GM19193 (cell line): ENCODE measurements around the gene MITF.

ENCODE experiments used
- POLR2A ChIP-seq: IDR thresholded peaks from 4 replicates; pipeline ENCODE4 v1.6.1; 2011; ENCODE audit not compliant: insufficient read depth, insufficient read length; ENCODE audit errors: extremely low read depth

Gene MITF

DNA sequence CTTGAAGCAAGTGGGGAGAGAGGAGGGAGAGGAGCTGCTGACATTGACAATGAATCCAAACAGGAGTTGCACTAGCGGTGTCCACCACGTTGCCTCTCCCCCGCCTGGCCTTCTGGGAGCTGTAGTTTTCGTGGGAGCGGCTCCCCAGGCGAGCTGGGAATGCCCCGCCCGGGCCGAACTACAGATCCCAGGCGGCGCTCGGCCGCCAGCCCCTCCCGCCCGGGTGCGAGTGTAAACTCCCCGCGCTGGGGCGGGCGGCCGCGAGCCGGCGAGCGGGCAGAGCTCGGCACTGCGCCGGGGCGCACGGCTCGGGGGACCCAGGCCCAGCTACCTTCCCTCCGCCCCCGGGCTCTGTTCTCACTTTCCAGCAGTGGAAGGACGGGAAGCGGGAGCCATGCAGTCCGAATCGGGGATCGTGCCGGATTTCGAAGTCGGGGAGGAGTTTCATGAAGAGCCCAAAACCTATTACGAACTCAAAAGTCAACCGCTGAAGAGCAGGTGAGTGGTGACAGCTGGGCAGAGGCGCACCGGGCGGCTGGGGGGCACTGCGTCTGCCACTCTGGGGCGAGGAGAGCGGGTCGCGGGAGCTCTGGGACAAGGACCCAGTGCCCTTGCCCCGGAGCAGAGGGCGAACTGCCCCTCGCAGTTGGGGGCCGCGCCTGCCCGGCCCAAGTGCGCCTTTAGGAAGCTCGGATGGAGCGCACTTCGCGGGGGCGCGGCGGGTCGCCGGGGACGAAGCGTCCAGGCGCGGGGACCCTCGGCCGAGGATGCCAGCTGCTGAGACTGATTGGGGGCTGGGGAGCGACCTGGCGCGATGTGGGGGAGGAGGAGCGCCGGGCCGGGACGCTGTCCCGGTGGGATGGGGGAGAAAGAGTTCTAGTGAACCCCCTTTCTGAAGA lies at the start of gene MITF:
Gene MITF, plus strand, starts transcription at position 261 of the 899 bp plus-strand sequence. Its CDS starts 134 bp downstream, at position 395.
- TF ChIP-seq POLR2A = no peak

GRCh38 chr3:69691860-69692259 lies 47.4 kb upstream of the MITF start:
- TF ChIP-seq POLR2A = no peak

DNA sequence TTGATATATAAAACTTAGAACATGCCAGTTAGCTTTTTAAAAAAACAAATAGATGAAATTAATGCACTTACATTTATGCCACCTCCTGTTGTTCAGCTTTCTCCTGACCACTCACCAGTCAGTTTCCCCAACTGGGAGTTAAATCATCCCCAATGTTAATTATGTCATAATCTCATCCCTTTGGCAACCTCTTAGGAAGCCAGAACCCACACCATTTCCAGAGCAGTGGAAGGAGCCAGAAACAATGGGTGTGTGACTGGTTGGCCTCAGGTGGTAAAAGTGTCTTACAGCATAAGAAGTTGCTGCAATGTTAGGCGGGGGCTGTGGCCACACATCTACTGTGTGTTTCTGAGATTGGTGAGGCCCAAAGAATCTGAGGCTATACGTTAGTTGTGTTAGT lies 46.5 kb upstream of the MITF start:
- no peak for TF ChIP-seq POLR2A

DNA sequence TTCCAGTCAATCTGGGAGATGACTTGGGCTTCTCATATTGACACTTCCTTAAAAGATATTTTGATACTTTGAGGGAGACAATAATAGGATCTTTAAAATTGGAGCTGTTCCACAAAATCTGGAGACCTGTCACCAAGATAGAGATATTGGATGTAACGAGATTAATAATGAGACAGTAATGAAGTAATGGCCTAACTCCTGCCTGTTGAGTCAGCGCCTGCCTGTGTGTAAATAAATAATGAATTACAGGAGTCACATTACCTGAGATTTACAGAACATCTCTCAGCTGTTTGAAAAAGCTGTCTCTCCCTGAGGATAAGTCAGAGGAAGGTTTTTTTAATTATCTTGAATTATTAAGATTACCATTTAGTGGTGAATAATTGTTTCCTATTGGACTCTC lies 43.8 kb upstream of the MITF start:
- no peak for TF ChIP-seq POLR2A

- no peak for TF ChIP-seq POLR2A
Observed at GRCh38 chr3:69695933-69696332, 43.3 kb upstream of the MITF start.

- TF ChIP-seq POLR2A = no peak
Observed at GRCh38 chr3:69696367-69696766, 42.9 kb upstream of the MITF start.

- TF ChIP-seq POLR2A = no peak
Observed at GRCh38 chr3:69697381-69697780, 41.9 kb upstream of the MITF start.

- TF ChIP-seq POLR2A = no peak
Observed at GRCh38 chr3:69698728-69699127, 40.5 kb upstream of the MITF start.

DNA sequence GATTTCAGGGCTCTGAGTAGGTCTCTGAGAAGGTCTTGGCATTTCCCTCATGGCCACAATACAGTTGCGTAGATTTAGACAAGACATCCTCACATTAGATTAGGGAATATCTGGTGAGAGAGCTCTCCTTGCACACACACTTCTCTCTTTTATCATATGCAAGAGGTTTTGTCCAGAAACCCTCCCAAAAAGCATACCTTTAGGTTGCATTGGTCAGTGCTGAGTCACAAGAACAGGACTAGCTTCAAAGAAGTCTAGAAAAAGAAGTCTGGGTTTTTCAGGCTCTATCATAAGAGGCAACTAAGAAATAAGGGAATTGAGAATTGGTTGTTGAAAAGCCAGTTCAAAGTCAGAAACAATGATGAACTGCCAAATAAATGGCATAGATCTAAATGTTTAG lies 40.1 kb upstream of the MITF start:
- no peak for TF ChIP-seq POLR2A

GRCh38 chr3:69700949-69701348 lies 38.3 kb upstream of the MITF start:
- TF ChIP-seq POLR2A = no peak

DNA sequence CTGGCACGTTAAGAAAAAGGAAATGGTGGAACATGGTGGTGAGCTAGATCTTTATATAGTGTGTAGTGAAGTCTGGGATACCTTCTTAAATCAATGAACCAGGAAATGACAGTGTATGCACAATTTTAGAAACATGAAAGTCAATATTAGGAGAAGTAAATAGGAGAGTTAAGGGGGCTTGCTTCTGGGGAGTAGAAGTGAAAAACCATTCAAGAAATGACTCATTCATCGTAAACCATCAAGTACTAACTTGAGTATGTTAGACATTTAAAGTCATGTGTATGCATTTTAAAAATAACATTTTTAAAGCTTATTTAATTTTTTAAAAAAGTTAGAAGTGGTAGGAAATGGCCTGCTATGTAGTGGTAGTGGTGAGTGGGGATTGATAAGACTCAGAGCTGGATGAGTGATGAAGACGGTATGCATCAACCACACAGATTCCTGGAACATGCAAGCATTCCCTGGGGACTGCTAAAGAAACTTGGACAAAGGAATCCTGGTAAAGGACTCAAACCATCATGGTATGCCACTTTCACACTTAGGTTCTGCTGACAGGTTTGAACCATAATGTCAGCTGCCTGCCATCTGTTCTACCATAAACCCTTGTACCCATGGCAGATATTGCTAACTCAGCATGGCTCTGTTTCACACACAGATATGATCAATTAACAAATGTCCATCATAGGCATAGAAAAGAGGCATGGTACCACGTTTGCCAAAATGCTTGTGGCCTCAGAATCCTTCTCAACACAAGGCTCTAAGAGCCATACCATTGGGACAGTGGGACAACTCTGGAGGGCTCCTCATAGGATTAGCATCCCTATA lies 28.9 kb upstream of the MITF start:
- TF ChIP-seq POLR2A = no peak

DNA sequence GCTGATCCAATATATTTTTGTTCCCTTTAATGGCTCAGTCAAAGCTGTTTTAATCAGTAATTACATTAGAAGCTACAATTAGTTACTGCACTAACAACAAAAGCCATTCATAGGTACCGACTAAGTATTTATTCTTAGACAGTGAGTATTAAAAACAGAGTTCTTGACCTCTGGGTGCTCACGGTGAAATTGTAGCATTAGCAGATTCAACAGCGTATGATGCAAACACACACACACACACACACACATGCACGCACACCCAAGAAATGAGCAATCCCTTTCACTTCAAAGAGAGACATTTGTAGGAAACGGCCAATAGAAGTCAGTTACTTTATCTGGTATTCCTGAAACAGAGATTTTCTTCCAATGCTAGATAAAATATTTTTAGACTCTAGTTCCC lies 27.0 kb upstream of the MITF start:
- no peak for TF ChIP-seq POLR2A

DNA sequence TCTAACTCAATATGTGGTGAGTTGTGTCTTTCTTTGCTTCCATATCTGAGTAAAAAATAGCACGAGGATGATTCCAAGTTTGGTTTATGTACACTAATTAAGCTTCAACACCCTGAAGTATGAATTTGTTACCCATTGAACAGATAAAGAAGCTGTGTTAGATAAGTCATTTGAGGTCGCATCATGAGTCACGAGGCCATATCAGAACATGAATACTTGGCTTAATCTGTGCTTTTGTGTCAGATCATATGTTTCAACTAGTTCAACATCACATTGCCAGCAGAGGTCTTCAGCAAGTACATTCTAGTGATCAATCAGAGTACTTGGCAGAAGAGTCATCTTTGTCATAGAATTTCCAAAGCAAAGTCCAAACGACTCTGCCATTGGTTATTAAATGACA lies 26.3 kb upstream of the MITF start:
- TF ChIP-seq POLR2A = no peak

GRCh38 chr3:69715204-69715603 lies 24.1 kb upstream of the MITF start:
- no peak for TF ChIP-seq POLR2A

DNA sequence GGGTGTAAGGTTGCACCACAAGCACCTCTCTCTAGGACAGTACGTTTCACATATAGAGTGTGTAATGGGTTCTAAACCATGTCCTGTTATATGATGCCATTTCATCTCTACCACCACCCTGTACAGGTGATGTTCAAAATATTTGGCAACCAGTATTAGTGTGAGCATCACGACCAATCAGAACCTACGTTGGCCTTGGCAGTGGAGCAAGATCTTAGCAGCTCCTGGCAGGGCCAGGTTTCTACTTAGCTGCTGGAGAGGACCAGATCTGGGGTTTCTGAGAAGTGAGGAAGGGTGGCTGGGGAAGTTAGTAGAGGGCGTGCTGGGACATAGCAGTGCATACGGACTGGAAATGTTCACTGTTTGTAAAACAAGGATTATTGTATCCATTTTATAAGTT lies 23.1 kb upstream of the MITF start:
- no peak for TF ChIP-seq POLR2A

GRCh38 chr3:69718866-69719586 lies 20.2 kb upstream of the MITF start:
- TF ChIP-seq POLR2A = no peak

DNA sequence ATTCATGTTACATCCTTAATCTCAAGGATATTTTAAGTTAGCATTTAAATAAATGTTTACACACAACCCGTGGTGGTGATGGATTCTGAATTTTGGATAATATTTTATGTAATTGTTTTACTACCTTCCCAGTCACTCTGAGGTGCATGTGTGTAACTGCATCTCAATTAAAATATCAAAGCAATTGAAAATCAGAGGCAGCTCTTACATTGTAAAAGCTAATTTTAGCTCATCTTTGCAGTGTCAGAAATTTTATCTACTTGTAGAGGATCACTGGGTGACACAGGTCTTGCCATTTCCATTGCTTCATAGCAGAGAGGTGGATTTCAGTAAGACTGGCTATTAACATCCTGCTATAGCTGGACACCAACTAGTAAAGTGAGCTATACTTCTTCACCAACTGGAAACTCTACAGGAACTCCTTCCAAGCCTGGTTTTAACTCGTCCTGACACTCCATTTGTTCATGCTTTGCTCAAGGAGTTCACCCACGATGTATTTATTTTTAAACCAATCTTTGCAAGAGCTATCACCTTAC lies 19.6 kb upstream of the MITF start:
- no peak for TF ChIP-seq POLR2A
